Skin of body (tissue), 2 donors: ENCODE data around the gene PDP2. TPM values are rescaled to one million over a fixed set of nuclear protein-coding genes. Genes with fewer than 3 reads are reported as not detected.

Experiments
- DNase-seq: peaks from one replicate; lab custom pipeline; 2025; lab: John Stamatoyannopoulos, UW
- total RNA-seq: library from RNA; depleted of rRNA; stranded (reverse); fragments of >200 nt; gene quantifications from one replicate; pipeline ENCODE4 v1.2.3, GENCODE V29; 2014

The PDP2 gene
- total RNA-seq = 7.4 TPM

- DNase-seq = peak; percentile 50
Observed at GRCh38 chr16:66880288-66881013, at the start of gene PDP2. TSS of gene PDP2 (plus strand) at chr16:66880515. CDS start at chr16:66884285, 3,770 bp downstream.

- DNase-seq = no peak
Observed at GRCh38 chr16:66832190-66832589, 48.1 kb upstream of the PDP2 start.

- no peak for DNase-seq
Observed at GRCh38 chr16:66832661-66833305, 47.5 kb upstream of the PDP2 start.

GRCh38 chr16:66834746-66835145, 45.6 kb upstream of the PDP2 start:
- DNase-seq = no peak

GRCh38 chr16:66840883-66841282, 39.4 kb upstream of the PDP2 start:
- no peak for DNase-seq

- DNase-seq = no peak
Observed at GRCh38 chr16:66841366-66841765, 38.9 kb upstream of the PDP2 start.

- no peak for DNase-seq
Observed at GRCh38 chr16:66842765-66843164, 37.5 kb upstream of the PDP2 start.

- DNase-seq = no peak
Observed at GRCh38 chr16:66843191-66843590, 37.1 kb upstream of the PDP2 start.

- no peak for DNase-seq
Observed at GRCh38 chr16:66844009-66844341, 36.3 kb upstream of the PDP2 start.

GRCh38 chr16:66844342-66845079, 35.8 kb upstream of the PDP2 start, which contains the start of gene CA7:
TSS of gene CA7 (plus strand) at chr16:66844414. CDS start at chr16:66844488, 74 bp downstream.
- DNase-seq = no peak

GRCh38 chr16:66845080-66845410, 35.3 kb upstream of the PDP2 start:
- DNase-seq = no peak

GRCh38 chr16:66845791-66846221, 34.5 kb upstream of the PDP2 start:
- DNase-seq = no peak

GRCh38 chr16:66846266-66846665, 34.0 kb upstream of the PDP2 start:
- DNase-seq = no peak

GRCh38 chr16:66846831-66847230, 33.5 kb upstream of the PDP2 start:
- DNase-seq = no peak

- DNase-seq = no peak
Observed at GRCh38 chr16:66847533-66848067, 32.7 kb upstream of the PDP2 start.

- no peak for DNase-seq
Observed at GRCh38 chr16:66848172-66848571, 32.1 kb upstream of the PDP2 start.

- DNase-seq = no peak
Observed at GRCh38 chr16:66849021-66849420, 31.3 kb upstream of the PDP2 start.

- DNase-seq = no peak
Observed at GRCh38 chr16:66849549-66849948, 30.8 kb upstream of the PDP2 start.

- DNase-seq = no peak
Observed at GRCh38 chr16:66850115-66850815, 30.1 kb upstream of the PDP2 start.

- no peak for DNase-seq
Observed at GRCh38 chr16:66851166-66851964, 28.9 kb upstream of the PDP2 start.
